ENCODE data around the gene FAM107A. TPM values are rescaled to one million over a fixed set of nuclear protein-coding genes. Genes with fewer than 3 reads are reported as not detected.

Gene FAM107A
- total and polyA plus RNA-seq, 7 donors, result 10.8 to 24.0 (median 18.4) TPM

DNA sequence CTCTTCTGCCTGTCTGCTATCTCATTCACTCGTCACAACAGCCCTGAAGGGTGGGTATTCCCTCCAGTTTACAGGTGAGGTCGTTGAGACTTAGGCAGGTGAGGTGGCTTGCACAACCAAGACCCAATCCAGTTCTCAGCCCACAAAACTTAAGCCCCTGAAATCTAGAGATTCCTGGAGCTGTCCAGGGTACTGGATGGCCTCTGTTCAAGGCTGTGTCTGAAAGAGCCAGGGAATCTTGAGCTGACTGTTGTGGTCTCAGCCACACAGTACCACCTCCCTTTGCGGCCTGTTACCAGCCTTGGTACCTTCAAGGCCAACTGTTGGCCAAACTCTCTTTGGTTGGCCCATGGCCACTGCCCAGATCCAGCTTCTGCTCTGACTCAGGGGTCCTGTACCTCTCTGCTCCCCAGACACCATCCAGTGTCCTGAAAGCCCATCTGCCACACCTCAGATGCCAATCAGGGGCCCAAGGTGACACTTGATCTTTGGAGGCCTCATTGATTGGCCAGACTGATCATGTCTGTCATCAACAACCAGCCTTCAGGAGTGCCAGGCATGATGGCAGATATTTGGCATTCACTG is 10.9 kb upstream of the FAM107A start:
- Histone ChIP-seq H3K4me1 (no peaks in the 10 kb centered on the region), H3K4me3 (no peak overlapping the region), H3K36me3 (ENCODE audit: insufficient read depth in 1 of 2, low read depth in 1 of 2) (no peaks in the 10 kb centered on the region), H3K27ac (no peak overlapping the region), H3K27me3 (ENCODE audit: insufficient read depth in 3 of 3, low read length in 2 of 3) (peaks cover 0 to 17% (median 7%) of the 10 kb centered on the region in 3 donors), H3K9me3 (no peaks in the 10 kb centered on the region)
- WGBS, 3 donors, result 37 to 52% (median 41%) methylated on average over 3 of the region's 3 CpGs
- no peak for DNase-seq
- intact Hi-C loops (cut with DNase I), result no loop called here
- TF ChIP-seq, protein P1, sequence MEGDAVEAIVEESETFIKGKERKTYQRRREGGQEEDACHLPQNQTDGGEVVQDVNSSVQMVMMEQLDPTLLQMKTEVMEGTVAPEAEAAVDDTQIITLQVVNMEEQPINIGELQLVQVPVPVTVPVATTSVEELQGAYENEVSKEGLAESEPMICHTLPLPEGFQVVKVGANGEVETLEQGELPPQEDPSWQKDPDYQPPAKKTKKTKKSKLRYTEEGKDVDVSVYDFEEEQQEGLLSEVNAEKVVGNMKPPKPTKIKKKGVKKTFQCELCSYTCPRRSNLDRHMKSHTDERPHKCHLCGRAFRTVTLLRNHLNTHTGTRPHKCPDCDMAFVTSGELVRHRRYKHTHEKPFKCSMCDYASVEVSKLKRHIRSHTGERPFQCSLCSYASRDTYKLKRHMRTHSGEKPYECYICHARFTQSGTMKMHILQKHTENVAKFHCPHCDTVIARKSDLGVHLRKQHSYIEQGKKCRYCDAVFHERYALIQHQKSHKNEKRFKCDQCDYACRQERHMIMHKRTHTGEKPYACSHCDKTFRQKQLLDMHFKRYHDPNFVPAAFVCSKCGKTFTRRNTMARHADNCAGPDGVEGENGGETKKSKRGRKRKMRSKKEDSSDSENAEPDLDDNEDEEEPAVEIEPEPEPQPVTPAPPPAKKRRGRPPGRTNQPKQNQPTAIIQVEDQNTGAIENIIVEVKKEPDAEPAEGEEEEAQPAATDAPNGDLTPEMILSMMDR (IDR thresholded peaks at IDR 0.05), result no peak
- no peak for ATAC-seq

DNA sequence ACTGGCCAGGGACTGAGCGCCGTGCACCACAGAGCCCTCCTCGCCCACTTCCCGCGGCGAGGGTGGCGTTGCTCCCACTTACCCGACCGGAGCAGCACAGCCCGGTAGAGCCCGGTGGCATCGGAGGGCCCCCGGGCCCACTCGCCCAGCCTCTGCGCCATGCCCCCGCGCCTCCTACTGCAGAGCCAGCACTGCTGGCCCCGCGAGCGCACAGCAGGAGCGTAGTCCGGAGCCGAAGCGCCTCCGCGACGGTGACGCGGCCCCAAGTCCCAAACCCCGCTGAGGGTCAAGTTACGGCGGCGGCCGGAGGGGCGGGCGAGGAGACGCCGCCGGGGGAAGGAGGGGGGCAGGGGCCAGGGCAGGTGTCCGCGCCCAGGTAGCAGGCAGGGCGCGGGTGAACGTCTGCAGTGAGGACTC is 9.6 kb upstream of the FAM107A start:
- H3K36me3 ChIP-seq (ENCODE audit: insufficient read depth in 1 of 2, low read depth in 1 of 2), result no peaks in the 10 kb centered on the region
- intact Hi-C loops (cut with DNase I), result no loop called here
- H3K4me3 ChIP-seq, result no peak overlapping the region
- WGBS, 3 donors, result 7 to 21% (median 9%) methylated on average over 25 to 44 of the region's 44 CpGs
- H3K27me3 ChIP-seq (ENCODE audit: insufficient read depth in 3 of 3, low read length in 2 of 3), result peaks cover 0 to 17% (median 7%) of the 10 kb centered on the region in 3 donors
- no peak overlapping the region for H3K27ac ChIP-seq
- no peaks in the 10 kb centered on the region for H3K4me1 ChIP-seq
- no peaks in the 10 kb centered on the region for H3K9me3 ChIP-seq
- ATAC-seq (no peak), DNase-seq (no peak)
- TF ChIP-seq, protein P1 (IDR thresholded peaks at IDR 0.05), result no peak

DNA sequence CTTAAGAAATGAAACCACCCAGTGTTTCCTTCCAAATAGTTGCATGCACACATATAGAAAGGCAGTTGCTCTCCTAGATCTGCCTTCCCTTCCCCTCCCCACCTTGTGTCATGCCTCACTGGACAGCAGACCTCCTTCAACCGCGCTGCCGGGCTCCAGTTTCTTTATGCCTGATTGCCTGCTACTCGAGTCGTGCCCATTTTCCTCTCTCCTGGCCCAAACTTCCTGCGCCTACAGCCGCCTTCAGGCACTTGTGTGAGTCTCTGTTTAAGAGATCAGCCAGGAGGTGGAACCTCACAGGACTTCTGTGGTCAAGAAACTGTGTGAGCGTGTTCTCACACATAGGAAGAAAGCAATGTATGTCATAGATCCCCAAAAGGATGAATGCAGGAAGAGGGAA is 8.8 kb upstream of the FAM107A start:
- TF ChIP-seq, protein P1 (IDR thresholded peaks at IDR 0.05), result no peak
- Histone ChIP-seq H3K9me3 (no peaks in the 10 kb centered on the region), H3K4me1 (no peaks in the 10 kb centered on the region), H3K4me3 (peak overlapping the region; percentile 79), H3K27ac (no peak overlapping the region), H3K36me3 (ENCODE audit: insufficient read depth in 1 of 2, low read depth in 1 of 2) (no peaks in the 10 kb centered on the region), H3K27me3 (ENCODE audit: insufficient read depth in 3 of 3, low read length in 2 of 3) (peaks cover 0 to 17% (median 7%) of the 10 kb centered on the region in 3 donors)
- DNase-seq (no peak), ATAC-seq (no peak)
- intact Hi-C loops (cut with DNase I), result no loop called here
- 36 to 57% (median 40%) methylated on average over 8 of the region's 8 CpGs for WGBS, 3 donors

DNA sequence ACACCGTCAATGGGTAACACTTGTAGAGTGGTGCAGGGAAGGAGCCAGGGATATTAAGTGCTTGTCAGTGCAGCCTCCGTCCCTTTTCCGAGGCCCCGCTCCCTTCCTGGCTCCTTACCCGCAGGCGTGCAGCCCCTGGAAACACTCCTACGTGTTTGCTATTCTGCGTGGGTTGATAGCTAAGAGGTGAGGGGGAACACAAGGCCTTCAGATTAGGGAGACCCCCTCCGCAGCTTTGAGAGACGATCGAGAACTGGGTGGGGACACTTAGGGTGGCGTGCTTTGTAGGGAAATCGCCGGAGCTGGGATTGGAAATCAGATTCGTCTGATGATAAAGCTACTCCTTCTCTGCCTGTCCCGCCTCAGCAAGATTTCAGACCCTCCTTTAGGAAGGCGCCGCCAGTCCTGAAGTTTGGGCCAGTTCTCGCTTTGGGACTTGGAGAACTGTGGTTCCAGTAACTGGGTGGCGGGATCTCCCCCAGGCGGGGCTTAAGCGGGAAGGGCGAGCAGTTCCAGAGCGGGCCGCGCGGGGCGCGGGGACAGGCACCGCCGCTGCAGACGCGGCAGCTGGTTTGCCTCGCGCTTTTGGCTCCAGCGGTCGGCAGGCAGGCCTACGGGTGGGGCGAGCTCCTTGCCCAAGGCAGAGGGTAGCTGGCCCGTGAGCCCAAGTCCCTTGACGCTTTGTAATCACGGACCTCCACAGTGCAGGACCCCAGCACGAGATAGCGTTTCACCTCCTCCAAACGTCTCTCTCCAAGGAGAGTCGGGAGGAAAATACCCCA is 8.0 kb upstream of the FAM107A start:
- no peaks in the 10 kb centered on the region for H3K9me3 ChIP-seq
- intact Hi-C loops (cut with DNase I), result no loop called here
- no peaks in the 10 kb centered on the region for H3K4me1 ChIP-seq
- H3K27me3 ChIP-seq (ENCODE audit: insufficient read depth in 3 of 3, low read length in 2 of 3), result peaks cover 0 to 17% (median 7%) of the 10 kb centered on the region in 3 donors
- H3K36me3 ChIP-seq (ENCODE audit: insufficient read depth in 1 of 2, low read depth in 1 of 2), result no peaks in the 10 kb centered on the region
- peak overlapping the region; percentile 65 for H3K27ac ChIP-seq
- 1% methylated on average over 39 to 46 of the region's 46 CpGs for WGBS, 3 donors
- DNase-seq (peak; percentile 86 to 91), ATAC-seq (peak; percentile 94 to 99 (median 96))
- peak overlapping the region; percentile 79 for H3K4me3 ChIP-seq
- TF ChIP-seq, protein P1 (IDR thresholded peaks at IDR 0.05), result peak; percentile 78
